Endometrium (tissue), 2 donors: ENCODE data around the gene CRY2.
A peak's percentile ranks its signal among the peaks of the same experiment; 100 is the strongest.

ENCODE experiments used
- FAIRE-seq: peaks from 2 replicates; lab custom pipeline; 2012; peaks lifted over from hg19 to GRCh38; lab: Jason Lieb, UNC
- donor health status: control.
- donor health status: control.

The CRY2 gene

GRCh38 chr11:45848654-45849081 is 1.4 kb downstream of the CRY2 start:
- no peak for FAIRE-seq

GRCh38 chr11:45850446-45850845 is 3.2 kb downstream of the CRY2 start:
- no peak for FAIRE-seq

GRCh38 chr11:45851228-45851627 is 4.0 kb downstream of the CRY2 start:
- no peak for FAIRE-seq

- FAIRE-seq: no peak
These were observed 4.9 kb downstream of the CRY2 start for GRCh38 chr11:45852018-45852711.

GRCh38 chr11:45852712-45853101 is 5.4 kb downstream of the CRY2 start:
- FAIRE-seq: no peak

- no peak for FAIRE-seq
These were observed 6.3 kb downstream of the CRY2 start for GRCh38 chr11:45853332-45854219.

- no peak for FAIRE-seq
These were observed 8.0 kb downstream of the CRY2 start for GRCh38 chr11:45855308-45855707.

GRCh38 chr11:45856044-45856468 is 8.8 kb downstream of the CRY2 start:
- no peak for FAIRE-seq

GRCh38 chr11:45857961-45858474 is 10.7 kb downstream of the CRY2 start:
- peak; percentile 8 for FAIRE-seq

- no peak for FAIRE-seq
These were observed 11.6 kb downstream of the CRY2 start for GRCh38 chr11:45858751-45859398.

GRCh38 chr11:45859661-45860140 is 12.4 kb downstream of the CRY2 start:
- no peak for FAIRE-seq

GRCh38 chr11:45860348-45860747 is 13.1 kb downstream of the CRY2 start:
- FAIRE-seq: no peak

- FAIRE-seq: no peak
These were observed 13.7 kb downstream of the CRY2 start for GRCh38 chr11:45860764-45861510.

- FAIRE-seq: no peak
These were observed 16.8 kb downstream of the CRY2 start for GRCh38 chr11:45864041-45864440.

- no peak for FAIRE-seq
These were observed 22.3 kb downstream of the CRY2 start for GRCh38 chr11:45869551-45869950.

GRCh38 chr11:45870706-45871105 is 23.4 kb downstream of the CRY2 start:
- FAIRE-seq: no peak

GRCh38 chr11:45871638-45872037 is 24.4 kb downstream of the CRY2 start:
- FAIRE-seq: no peak

- no peak for FAIRE-seq
These were observed 25.5 kb downstream of the CRY2 start for GRCh38 chr11:45872651-45873356.

- no peak for FAIRE-seq
These were observed 29.1 kb downstream of the CRY2 start for GRCh38 chr11:45876401-45876800.

- no peak for FAIRE-seq
These were observed 29.9 kb downstream of the CRY2 start for GRCh38 chr11:45877221-45877620.

GRCh38 chr11:45877845-45878244 is 30.6 kb downstream of the CRY2 start:
- no peak for FAIRE-seq
